HG02840 (cell line): Measurements from ENCODE around the gene NAA40.
A peak's percentile ranks its signal among the peaks of the same experiment; 100 is the strongest.

ENCODE experiments used
- ATAC-seq: cut with Tn5 transposase; IDR thresholded peaks from one replicate; pipeline ENCODE4 v1.9.1; 2021; ENCODE audit warnings: mild to moderate bottlenecking, moderate library complexity, moderate number of reproducible peaks; ENCODE audit not compliant: unreplicated experiment, low FRiP score

NAA40 gene

DNA sequence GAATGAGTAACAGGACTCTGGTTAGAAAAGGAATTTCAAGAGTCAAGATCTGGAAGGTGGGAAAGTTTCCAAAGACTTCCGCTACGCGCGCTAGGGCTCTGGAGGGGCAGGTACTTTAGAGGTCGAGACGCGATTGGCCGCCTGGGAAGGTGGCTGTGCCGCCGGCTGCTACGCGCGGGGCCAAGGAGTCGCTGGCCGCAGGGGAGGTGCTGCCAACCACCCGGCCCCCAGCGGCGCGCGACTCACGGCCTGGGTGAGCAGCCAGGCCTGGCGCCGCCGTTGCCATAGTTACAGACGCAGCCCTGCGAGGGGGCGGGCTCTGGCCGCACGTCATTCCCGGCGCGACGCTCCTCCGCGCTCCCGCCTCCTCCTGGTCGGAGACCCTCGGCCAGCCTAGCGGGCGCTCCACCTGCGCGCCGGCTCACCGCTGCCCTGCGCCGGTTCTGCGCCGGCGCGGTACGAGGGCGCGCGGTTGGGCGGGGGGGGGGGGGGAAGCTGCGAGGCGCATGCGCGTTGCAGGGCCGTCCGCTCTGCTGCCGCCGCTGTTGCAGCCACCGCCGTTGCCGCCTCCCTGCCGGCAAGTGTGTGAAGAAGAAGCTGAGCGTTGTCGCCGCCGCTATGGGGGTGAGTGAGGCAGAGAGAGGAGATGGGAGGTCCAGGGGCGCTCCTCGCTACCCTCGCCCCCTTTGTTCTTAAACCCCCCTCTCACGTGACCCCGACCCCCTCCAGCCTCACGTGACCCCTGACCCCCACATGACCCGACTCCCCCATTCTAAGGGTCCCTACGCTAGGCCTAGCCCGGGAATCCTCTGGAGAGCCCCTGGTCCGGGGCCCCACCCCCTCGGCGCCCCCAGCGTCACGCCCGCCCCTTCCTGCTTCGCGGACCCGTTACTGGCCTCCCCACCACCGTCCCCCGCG lies at the start of gene NAA40:
Gene NAA40 (plus strand): TSS at position 524 of the 918 bp plus-strand sequence. CDS start 95 bp downstream, at position 619.
- ATAC-seq: peak; percentile 94

DNA sequence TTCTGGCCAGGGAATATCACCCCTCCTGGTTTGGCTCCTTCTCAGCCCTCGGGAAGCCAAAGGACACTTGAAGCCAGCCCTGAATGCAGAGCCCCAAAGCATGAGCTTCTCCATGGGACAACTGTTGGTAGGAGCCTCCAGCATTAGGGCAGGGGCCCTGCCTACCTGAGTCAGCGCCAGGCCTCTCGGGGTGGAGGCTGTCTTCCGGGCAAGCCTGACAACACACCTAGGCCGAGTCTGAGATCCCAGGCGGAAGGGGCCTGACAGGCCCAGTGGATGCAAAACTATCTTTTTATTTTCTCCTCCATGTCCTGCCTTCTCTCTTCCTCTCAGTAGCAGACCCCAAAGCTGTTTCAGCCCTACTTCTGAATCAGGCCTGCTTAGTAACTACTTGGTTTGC lies 49.5 kb upstream of the NAA40 start:
- no peak for ATAC-seq

GRCh38 chr11:63890368-63890767 lies 48.4 kb upstream of the NAA40 start:
- ATAC-seq: no peak

DNA sequence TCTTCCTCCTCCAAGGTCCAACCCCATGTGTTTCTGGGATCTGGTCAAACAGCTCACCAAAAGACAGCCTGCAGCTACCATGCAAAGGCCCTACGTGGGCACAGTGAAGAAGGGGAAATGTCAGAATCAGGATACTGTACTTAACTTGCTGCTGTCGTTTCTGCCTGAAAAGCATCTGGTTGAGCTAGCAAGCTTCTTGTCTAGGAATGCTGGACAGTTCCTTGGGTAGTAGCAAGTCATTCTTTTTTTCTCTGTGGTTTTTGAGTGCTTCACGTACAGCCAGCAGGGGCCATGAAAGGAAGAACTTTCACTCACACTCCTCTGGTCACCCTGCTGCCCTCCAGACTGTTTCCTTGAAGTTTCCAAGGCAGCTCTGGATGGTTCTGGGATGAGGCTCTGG lies 46.6 kb upstream of the NAA40 start:
- ATAC-seq: no peak

DNA sequence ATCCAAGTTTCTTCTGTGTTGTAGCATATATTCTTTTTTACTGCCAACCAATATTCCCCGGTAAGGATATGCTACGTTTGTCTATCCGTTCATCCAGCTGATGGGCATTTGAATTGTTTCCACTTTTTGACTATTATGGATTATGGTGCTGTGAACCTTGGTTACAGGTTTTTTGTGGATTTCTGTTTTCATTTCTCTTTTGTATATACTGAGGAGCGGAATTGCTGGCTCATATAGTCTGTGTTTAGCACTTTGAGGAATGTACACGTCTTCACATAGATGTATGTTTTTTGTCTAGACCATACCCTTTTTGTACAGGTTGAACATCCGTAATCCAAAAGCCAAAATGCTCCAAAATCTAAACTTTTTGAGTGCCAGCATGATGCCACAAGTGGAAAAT lies 45.4 kb upstream of the NAA40 start:
- no peak for ATAC-seq

GRCh38 chr11:63896071-63896470 lies 42.7 kb upstream of the NAA40 start:
- no peak for ATAC-seq

- no peak for ATAC-seq
Observed at GRCh38 chr11:63897459-63898146, 41.2 kb upstream of the NAA40 start.

DNA sequence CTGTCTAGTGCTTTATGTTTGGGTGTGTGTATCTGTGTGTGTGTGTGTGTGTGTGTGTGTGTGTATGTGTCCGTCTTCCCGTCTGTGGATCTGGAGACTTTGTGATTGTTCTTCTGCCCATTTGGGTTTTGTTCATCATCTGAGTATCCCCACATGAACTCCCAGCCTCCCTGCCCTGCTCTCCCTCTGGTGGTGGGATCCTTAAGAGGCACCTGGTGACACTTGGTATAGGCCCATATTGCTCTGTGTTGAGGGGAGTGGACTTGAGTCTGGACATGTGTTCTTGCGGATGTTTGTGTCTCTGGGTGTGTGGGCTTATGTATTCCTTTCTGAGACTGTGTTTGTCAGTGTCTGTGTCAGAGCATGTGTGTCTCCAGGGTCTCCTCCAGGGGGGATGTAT lies 37.1 kb upstream of the NAA40 start:
- ATAC-seq: no peak

DNA sequence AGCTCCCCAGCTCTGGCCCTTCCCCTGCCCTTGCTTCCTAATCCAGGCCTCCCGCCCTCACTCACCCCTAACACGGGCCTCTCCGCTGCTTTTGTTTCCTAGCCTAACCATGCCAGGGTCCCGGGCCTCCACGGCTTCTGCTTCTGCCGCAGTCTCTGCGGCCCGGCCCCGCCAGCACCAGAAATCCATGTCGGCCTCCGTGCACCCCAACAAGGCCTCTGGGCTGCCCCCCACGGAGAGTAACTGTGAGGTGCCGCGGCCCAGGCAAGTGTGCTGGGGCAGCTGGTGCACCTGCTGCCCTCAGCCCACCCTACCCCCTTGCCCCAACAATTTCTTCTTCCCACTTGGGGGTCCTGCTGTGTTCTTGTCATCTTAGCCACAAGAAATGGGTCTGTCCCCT lies 34.9 kb upstream of the NAA40 start:
- no peak for ATAC-seq

- no peak for ATAC-seq
Observed at GRCh38 chr11:63904743-63905142, 34.1 kb upstream of the NAA40 start.

DNA sequence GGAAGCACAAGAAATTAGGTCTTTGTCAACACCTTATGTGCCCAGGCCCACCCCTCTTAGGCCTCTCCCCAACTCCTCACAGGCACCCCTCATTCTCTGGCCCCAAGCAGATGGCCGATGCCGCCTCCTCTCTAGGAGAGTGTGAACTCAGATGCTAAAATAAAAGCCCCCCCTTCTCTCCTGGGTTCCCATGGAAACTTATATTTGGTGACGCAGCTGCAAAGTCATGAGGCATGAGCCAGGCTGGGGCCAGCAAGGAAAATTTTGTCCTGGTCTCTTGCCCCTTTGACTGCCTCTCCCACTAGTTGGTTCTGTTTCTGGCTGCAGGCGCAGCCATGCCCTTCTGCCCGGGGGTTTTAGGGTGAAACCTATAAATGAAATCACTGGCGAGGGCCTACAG lies 33.6 kb upstream of the NAA40 start:
- ATAC-seq: no peak

- no peak for ATAC-seq
Observed at GRCh38 chr11:63906087-63906486, 32.7 kb upstream of the NAA40 start.

GRCh38 chr11:63906585-63906984 lies 32.2 kb upstream of the NAA40 start:
- ATAC-seq: no peak

DNA sequence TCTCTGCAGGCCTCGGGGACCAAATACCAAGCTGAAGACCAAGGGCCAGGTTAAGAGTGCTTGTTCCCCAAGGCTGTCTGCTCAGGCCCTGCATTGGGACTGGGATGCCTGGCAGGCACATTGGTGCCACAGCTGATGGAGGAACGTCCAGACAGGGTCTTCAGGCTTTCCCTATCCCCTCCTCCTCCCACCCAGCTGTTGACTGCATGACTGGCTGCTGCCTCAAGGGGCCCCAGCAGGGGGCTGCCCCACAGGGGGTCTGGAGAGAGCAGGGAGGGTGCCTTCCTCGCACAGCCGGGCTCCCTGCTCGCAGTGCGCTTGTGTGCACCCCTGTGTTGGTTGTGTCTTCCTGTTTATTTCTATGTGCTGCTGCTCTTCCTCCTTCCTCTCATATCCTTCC lies 31.7 kb upstream of the NAA40 start:
- ATAC-seq: no peak

DNA sequence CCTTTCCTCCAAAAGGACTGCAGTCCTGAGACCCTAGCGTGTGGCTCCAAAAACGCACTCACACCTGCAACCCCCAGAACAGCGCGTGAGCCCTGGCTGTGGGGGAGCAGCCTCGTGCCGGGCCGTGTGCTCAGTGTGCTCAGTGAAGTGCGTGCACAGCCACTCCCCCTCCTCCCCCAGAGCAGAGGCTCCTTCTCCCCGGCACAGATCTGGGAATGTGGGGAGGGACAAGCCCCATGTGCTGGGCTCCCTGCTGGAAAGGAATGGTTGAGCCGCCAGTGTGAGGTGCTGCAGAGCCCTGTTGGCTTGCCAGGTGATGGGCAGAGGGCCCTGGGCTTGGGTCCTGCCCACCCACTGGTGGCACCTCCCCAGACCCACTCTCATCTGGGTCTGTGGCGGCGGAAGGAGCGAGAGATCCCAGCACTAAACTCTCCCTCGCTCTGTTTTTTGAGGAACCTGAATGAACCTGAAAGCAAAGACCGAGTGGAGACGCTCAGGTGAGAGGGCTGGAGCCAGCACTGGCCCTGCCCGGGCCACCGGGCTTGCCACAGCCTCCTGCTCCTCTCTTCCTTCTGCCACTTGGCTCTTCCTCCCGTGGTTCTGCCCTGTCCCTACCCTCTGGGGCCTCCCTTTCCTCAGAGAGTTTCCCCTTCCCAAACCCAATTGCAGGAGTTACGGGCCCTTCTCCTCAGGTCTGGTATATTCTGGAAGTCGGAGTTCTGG lies 30.8 kb upstream of the NAA40 start:
- no peak for ATAC-seq

- no peak for ATAC-seq
Observed at GRCh38 chr11:63908631-63909401, 30.0 kb upstream of the NAA40 start.

- ATAC-seq: no peak
Observed at GRCh38 chr11:63909591-63910506, 29.0 kb upstream of the NAA40 start.

GRCh38 chr11:63910675-63911074 lies 28.1 kb upstream of the NAA40 start:
- no peak for ATAC-seq

DNA sequence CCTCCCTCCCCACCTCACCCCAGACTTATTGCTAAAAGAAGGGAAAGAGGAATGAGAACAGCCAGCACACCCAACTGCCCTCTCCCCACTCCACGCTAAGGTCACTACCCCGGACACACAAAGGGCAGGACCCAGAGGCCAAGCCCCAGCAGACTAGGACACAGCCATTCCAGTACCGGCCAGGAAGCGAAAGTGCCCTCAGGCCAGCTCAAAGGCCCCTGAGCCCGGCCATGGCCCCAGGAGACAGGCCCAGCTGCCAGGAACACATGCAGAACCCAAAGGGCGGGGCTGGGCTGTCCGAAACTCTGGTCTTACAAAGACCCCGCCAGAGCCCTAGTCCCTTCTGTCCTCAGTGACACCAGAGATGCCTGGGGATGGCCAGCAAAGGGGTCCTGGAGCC lies 27.4 kb upstream of the NAA40 start:
- ATAC-seq: no peak
